Activated naive CD8-positive, alpha-beta T cell treated with anti-CD3 and anti-CD28 coated beads, Interleukin-2, amount 50 U/mL, for 24 hours (primary cell): ENCODE results near the gene CLDN5.
A peak's percentile ranks its signal among the peaks of the same experiment; 100 is the strongest.

Experiments
- ATAC-seq: fragments of 150-1000 bp; cut with Tn5 transposase; one replicate; pipeline ENCODE4 v1.10.0; 2021
- DNase-seq: peaks from one replicate; pipeline ENCODE4 v3.0.0; 2021
- H3K27ac Mint-ChIP-seq: one replicate; pipeline ENCODE4 v1.8.0; 2021; ENCODE audit warnings: mild to moderate bottlenecking, mixed read lengths
- H3K27me3 Mint-ChIP-seq: one replicate; pipeline ENCODE4 v1.8.0; 2021; ENCODE audit warnings: mixed read lengths
- H3K36me3 Mint-ChIP-seq: one replicate; pipeline ENCODE4 v1.8.0; 2021; ENCODE audit warnings: low read depth, mixed read lengths
- H3K4me1 Mint-ChIP-seq: one replicate; pipeline ENCODE4 v1.8.0; 2021; ENCODE audit warnings: mixed read lengths
- H3K4me3 Mint-ChIP-seq: one replicate; pipeline ENCODE4 v1.8.0; 2021; ENCODE audit warnings: mild to moderate bottlenecking, moderate library complexity, mixed read lengths
- H3K9me3 Mint-ChIP-seq: one replicate; pipeline ENCODE4 v1.8.0; 2021; ENCODE audit warnings: mixed read lengths

The CLDN5 gene

GRCh38 chr22:19494676-19495173, 29.5 kb downstream of the CLDN5 start:
- Mint-ChIP-seq H3K4me3 (no peak overlapping the region), H3K36me3 (peaks cover 53% of the 10 kb centered on the region), H3K27me3 (no peaks in the 10 kb centered on the region), H3K9me3 (no peaks in the 10 kb centered on the region), H3K27ac (no peak overlapping the region), H3K4me1 (peaks cover 11% of the 10 kb centered on the region)
- ATAC-seq (no peak), DNase-seq (no peak)

DNA sequence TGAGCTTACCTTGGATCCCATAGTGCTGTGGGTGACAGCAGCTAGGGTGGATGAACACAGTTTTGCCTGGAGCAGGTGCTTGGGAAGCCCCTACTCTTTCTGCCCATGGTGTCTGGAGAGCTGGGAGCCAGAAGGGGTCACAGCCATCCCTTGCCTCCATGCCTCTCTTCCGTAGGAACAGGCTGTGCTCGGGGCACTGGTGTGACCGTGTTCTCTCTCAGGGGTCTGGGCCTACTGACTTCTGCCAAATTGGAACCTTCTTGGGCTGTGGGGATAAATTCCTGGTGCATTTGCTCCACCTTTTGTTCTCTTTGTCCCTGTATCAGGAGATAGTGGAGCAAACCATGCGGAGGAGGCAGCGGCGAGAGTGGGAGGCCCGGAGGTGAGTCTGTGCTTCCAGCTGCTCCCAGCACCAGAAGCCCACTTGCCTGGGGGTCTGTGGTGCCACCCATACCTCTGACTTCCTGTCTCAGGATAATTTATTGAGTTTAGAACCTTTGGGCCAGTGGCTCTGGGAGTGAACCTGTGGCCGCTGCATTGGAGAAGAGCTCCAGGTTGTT, 30.1 kb downstream of the CLDN5 start:
- H3K4me3 Mint-ChIP-seq, result no peak overlapping the region
- H3K4me1 Mint-ChIP-seq, result peaks cover 11% of the 10 kb centered on the region
- H3K36me3 Mint-ChIP-seq, result peaks cover 59% of the 10 kb centered on the region
- ATAC-seq (no peak), DNase-seq (no peak)
- no peaks in the 10 kb centered on the region for H3K27me3 Mint-ChIP-seq
- H3K9me3 Mint-ChIP-seq, result no peaks in the 10 kb centered on the region
- no peak overlapping the region for H3K27ac Mint-ChIP-seq

- ATAC-seq, result peak; percentile 43
- Mint-ChIP-seq H3K4me3 (no peak overlapping the region), H3K9me3 (no peaks in the 10 kb centered on the region), H3K36me3 (peaks cover 64% of the 10 kb centered on the region), H3K27me3 (no peaks in the 10 kb centered on the region), H3K27ac (peak overlapping the region; percentile 30), H3K4me1 (peaks cover 11% of the 10 kb centered on the region)
- no peak for DNase-seq
These were observed 31.6 kb downstream of the CLDN5 start for GRCh38 chr22:19492504-19493174.

DNA sequence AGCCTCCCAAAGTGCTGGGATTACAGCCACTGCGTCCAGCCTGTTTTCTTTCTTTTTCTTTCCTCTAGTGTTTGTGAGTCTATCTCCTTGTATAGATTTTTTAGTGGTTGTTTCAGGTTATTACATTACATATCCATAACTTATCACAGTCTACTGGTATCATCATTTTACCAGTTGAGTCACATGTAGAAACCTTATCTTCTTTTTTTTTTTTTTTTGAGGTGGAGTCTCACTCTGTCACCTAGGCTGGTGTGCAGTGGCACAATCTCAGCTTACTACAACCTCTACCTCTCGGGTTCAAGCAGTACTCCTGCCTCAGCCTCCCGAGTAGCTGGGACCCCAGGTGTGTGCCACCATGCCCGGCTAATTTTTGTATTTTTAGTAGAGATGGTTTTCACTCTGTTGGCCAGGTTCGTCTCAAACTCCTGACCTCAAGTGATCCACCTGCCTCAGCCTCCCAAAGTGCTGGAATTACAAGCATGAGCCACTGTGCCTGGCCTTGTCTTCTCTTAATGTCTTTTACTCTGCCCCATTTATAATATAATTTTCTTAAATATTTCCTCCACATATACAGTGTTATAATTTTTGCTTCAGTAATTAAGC, 33.5 kb downstream of the CLDN5 start:
- H3K4me1 Mint-ChIP-seq, result peaks cover 11% of the 10 kb centered on the region
- H3K27ac Mint-ChIP-seq, result no peak overlapping the region
- H3K36me3 Mint-ChIP-seq, result peaks cover 60% of the 10 kb centered on the region
- H3K9me3 Mint-ChIP-seq, result no peaks in the 10 kb centered on the region
- DNase-seq (no peak), ATAC-seq (no peak)
- H3K27me3 Mint-ChIP-seq, result no peaks in the 10 kb centered on the region
- no peak overlapping the region for H3K4me3 Mint-ChIP-seq

DNA sequence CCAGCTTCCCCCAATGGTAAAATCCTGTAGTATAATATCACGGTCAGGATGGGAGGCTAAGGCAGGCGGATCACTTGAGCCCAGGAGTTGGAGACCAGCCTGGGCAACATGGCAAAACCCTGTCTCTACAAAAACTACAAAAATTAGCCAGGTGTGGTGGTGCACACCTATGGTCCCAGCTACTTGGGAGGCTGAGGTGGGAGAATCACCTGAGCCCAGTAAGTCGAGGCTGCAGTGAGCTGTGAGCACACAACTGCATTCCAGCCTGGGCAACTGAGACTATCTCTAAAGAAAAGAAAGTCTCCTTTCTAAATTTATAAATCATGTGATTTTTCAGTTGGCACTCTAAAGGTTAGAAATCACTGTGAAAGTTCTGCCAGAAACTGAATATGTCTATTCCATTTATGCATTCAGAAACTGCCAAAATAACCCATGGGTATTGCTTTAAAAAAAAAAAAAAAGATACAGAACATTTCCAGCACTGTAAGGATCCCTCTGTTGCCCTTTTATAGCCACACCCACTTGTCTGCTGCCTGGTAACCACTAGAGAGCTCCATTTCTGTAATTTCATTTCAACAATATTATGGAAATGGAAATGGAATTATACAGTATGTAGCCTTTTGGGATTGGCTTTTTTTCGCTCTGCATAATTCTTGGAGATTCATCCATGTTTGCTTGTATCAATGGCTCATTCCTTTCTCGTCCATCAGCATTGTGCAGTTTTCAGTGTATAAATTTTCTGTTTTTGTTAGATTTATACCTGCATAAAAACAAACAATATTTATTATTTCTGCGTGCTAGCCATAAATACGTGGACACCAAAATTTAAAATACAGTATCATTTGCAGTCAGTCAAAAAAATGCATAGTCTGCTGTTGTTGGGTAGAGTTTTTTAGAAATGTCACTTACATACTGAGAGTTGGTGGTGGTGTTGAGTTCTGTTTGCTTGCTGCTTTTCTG, 35.0 kb downstream of the CLDN5 start:
- ATAC-seq (no peak), DNase-seq (no peak)
- Mint-ChIP-seq H3K9me3 (no peaks in the 10 kb centered on the region), H3K4me1 (peaks cover 11% of the 10 kb centered on the region), H3K36me3 (peaks cover 62% of the 10 kb centered on the region), H3K27ac (no peak overlapping the region), H3K27me3 (no peaks in the 10 kb centered on the region), H3K4me3 (no peak overlapping the region)

DNA sequence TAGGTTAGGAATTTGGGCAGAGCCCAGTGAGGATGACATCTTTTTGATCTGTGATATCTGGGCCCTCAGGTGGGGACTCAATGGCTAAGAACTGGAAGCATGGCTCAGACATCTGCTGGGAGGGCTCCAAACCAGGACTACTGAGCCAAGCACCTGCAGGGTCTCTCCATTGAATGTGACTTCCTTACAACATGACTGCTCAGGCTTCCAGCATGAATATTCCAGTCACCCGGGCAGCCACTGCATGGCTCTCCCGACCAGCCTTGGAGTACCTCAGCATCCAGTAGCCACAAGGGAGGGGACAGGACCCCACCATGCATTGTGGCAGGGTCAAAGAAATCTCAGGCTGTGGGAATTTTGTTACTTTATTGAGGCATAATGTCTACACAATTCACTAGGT, 35.9 kb downstream of the CLDN5 start:
- no peak overlapping the region for H3K27ac Mint-ChIP-seq
- H3K4me1 Mint-ChIP-seq, result peaks cover 16% of the 10 kb centered on the region
- ATAC-seq (no peak), DNase-seq (no peak)
- H3K9me3 Mint-ChIP-seq, result no peaks in the 10 kb centered on the region
- H3K4me3 Mint-ChIP-seq, result no peak overlapping the region
- peaks cover 62% of the 10 kb centered on the region for H3K36me3 Mint-ChIP-seq
- H3K27me3 Mint-ChIP-seq, result no peaks in the 10 kb centered on the region

- Mint-ChIP-seq H3K4me1 (peaks cover 22% of the 10 kb centered on the region), H3K27me3 (peaks cover 2% of the 10 kb centered on the region), H3K27ac (no peak overlapping the region), H3K4me3 (no peak overlapping the region), H3K9me3 (no peaks in the 10 kb centered on the region), H3K36me3 (peaks cover 52% of the 10 kb centered on the region)
- no peak for DNase-seq
- no peak for ATAC-seq
These were observed 40.5 kb downstream of the CLDN5 start for GRCh38 chr22:19483481-19484244.

DNA sequence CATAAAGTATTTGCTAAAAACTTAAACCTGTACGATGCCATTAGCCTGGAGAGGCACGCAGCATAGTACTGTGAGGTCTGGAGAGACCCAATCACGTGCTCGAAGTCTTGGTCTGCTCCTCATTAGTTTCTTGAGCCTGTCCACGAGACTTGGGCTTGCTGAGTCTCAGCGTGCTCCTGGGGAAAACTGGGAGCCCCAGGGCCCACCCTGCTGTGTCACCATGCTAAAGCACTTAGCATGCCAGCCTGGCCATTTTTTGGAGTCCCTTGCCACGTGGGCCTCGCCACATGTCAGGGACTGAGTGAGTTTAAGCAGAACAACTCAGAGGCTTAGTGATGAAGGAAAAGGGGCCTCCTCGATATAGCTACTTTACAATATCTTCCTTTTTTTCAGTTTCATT, 41.9 kb downstream of the CLDN5 start:
- Mint-ChIP-seq H3K4me1 (peaks cover 29% of the 10 kb centered on the region), H3K4me3 (no peak overlapping the region), H3K9me3 (no peaks in the 10 kb centered on the region), H3K27ac (no peak overlapping the region), H3K36me3 (peaks cover 45% of the 10 kb centered on the region), H3K27me3 (peaks cover 2% of the 10 kb centered on the region)
- no peak for ATAC-seq
- no peak for DNase-seq

DNA sequence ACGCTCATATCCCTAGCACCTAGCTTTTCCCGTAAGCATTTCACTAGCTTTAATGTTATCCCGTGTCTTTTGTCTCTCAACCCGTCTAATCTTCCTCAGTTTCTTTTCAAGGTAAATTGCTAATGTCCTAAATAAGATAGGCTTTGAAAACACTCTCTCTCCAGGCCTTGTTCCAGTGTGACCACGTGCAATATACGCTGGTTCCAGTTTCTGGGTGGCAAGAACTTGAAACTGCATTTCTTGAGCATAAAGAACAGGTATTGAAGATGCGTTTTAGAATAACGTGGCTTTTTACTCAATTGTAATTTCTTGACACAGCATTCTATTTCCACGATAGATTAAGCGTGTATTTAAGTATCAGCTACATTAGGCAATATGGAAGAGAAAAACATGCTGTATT, 43.4 kb downstream of the CLDN5 start:
- Mint-ChIP-seq H3K4me1 (peaks cover 39% of the 10 kb centered on the region), H3K9me3 (no peaks in the 10 kb centered on the region), H3K27ac (peak overlapping the region; percentile 99), H3K4me3 (peak overlapping the region; percentile 97), H3K27me3 (peaks cover 2% of the 10 kb centered on the region), H3K36me3 (peaks cover 42% of the 10 kb centered on the region)
- no peak for DNase-seq
- ATAC-seq, result no peak

DNA sequence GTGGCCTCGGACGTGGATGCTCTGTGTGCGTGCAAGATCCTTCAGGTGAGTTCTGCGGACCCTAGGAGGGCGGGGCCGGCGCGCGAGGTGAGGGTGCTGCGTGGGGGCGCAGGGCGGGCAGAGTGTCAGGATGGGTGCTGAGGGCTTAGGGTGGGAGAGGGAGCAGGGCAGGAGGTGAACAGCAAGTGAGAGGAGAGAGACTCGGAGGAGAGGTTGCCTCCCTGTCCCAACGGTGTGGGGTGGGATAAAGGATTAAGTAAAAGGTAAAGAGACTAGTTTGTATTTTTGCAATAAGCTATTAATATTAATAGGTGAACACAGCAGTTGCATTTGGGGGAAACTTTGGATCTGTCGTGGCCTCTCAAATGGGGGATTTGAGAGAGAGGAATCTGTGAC, 44.0 kb downstream of the CLDN5 start:
- Mint-ChIP-seq H3K9me3 (no peaks in the 10 kb centered on the region), H3K4me1 (peaks cover 40% of the 10 kb centered on the region), H3K4me3 (peak overlapping the region; percentile 97), H3K27ac (peak overlapping the region; percentile 99), H3K36me3 (peaks cover 44% of the 10 kb centered on the region), H3K27me3 (peaks cover 2% of the 10 kb centered on the region)
- peak; percentile 0 for ATAC-seq
- DNase-seq, result no peak

DNA sequence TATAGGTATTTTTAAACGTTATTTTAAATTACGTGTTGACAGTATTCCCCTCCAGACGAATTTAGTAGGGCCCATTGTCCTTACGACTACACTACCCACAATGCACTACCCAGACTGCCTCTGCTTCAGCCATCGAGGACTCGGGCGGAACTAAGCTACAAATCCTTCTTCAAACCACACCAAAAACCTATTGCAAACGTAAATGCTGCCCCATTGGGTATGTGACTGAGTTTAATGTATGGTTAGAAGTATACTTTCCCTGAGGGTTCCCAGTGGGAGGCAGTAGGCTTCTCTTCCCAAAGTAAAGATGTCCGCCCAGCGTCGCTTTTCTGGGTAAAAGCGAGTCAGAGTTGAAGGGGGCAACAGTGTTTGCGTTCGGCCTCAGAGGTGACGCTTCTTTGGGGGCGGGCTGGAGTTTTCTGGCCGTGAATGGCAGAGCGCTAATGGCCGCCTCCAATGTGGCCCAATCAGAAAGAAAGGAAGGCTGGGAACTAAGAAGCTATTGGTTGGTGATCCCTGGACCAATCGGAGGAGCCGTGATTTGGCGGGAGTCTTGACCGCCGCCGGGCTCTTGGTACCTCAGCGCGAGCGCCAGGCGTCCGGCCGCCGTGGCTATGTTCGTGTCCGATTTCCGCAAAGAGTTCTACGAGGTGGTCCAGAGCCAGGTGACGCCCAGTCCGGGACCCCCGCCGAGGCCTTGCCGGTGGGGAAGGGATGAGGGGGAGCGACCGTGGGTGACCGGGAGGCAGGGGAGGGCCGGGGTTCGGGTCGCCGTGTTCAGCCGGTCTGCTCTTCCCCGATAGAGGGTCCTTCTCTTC, 44.6 kb downstream of the CLDN5 start, which contains the start of gene CDC45:
Gene CDC45, plus strand, starts transcription at position 566 of the 818 bp plus-strand sequence. Its CDS starts 49 bp downstream, at position 615.
- Mint-ChIP-seq H3K27ac (peak within 1 kb of the TSS; percentile 99), H3K9me3 (no peaks in the 10 kb centered on the region), H3K27me3 (peaks cover 2% of the 10 kb centered on the region), H3K36me3 (peaks cover 38% of the 10 kb centered on the region), H3K4me3 (peak within 1 kb of the TSS; percentile 97), H3K4me1 (peaks cover 40% of the 10 kb centered on the region)
- peak; percentile 91 for DNase-seq
- peak; percentile 95 for ATAC-seq

DNA sequence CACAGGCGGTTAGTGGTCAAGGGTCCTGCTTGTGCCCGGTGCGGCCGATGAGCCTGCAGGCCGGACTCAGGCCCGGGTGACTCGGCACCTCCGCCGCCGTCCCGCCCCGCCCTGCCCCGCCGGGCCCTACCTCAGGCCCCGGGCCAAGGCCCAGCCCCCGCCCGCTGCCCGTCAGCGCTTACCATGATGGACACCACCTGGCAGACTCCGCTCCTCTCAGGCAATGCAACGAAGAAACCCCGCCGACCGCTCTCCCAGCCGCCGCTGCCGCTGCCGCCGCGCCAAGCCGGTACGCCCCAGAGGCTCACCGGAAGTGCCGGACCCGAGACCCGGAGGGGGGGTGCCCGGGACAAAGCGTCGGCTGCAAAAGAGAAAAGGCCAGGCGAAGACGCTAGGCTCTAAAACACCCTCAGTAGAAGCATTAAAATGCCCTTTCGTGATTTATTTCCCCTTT, 45.3 kb downstream of the CLDN5 start, which contains the start of gene UFD1:
Gene UFD1, minus strand, starts transcription at position 293 of the 454 bp plus-strand sequence. Its CDS starts 108 bp downstream, at position 185.
- Mint-ChIP-seq H3K4me3 (peak within 1 kb of the TSS; percentile 97), H3K9me3 (no peaks in the 10 kb centered on the region), H3K27ac (peak within 1 kb of the TSS; percentile 99), H3K27me3 (peaks cover 2% of the 10 kb centered on the region), H3K4me1 (peaks cover 40% of the 10 kb centered on the region), H3K36me3 (peaks cover 34% of the 10 kb centered on the region)
- ATAC-seq, result peak; percentile 58
- DNase-seq, result peak; percentile 82
